Measurements from ENCODE around the gene CLGN. TPM values are rescaled to one million over a fixed set of nuclear protein-coding genes. Genes with fewer than 3 reads are reported as not detected.

Gene CLGN
- total RNA-seq, 1 donor from 2014 or later = 1.6 TPM

- Mint-ChIP-seq H3K27me3 (ENCODE audit: low read depth) (peaks cover 15% of the 10 kb centered on the region), H3K27ac (no peak overlapping the region), H3K36me3 (no peaks in the 10 kb centered on the region), H3K9me3 (no peaks in the 10 kb centered on the region), H3K4me1 (peaks cover 7% of the 10 kb centered on the region), H3K4me3 (no peak overlapping the region)
- no peak for DNase-seq (ENCODE audit: low spot score in 2 of 2, unreplicated experiment in 2 of 2)
- TF ChIP-seq, protein P1, sequence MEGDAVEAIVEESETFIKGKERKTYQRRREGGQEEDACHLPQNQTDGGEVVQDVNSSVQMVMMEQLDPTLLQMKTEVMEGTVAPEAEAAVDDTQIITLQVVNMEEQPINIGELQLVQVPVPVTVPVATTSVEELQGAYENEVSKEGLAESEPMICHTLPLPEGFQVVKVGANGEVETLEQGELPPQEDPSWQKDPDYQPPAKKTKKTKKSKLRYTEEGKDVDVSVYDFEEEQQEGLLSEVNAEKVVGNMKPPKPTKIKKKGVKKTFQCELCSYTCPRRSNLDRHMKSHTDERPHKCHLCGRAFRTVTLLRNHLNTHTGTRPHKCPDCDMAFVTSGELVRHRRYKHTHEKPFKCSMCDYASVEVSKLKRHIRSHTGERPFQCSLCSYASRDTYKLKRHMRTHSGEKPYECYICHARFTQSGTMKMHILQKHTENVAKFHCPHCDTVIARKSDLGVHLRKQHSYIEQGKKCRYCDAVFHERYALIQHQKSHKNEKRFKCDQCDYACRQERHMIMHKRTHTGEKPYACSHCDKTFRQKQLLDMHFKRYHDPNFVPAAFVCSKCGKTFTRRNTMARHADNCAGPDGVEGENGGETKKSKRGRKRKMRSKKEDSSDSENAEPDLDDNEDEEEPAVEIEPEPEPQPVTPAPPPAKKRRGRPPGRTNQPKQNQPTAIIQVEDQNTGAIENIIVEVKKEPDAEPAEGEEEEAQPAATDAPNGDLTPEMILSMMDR (IDR thresholded peaks at IDR 0.05; ENCODE audit: unreplicated experiment) = no peak
Observed at GRCh38 chr4:140355288-140355687, 72.2 kb downstream of the CLGN start.

DNA sequence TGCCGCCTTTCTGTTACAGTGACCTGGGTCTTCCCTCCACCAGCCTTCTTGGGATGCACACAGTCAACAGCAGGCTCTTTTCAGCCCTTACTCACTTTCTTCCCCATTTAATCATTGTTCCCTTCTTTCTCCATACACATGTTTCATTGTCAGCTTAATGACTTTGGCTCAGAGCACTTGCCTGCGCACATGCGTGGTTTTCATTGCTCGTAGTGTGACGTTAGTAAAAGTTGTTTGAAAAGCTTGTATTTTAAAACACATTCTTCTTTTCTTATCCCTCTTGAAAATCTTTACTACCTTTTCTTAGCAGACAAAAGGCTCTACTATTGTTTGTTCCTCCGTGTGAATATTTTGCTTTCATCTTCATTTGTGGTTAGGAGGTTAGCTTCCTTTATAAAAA, 73.7 kb downstream of the CLGN start:
- Mint-ChIP-seq H3K4me1 (peaks cover 7% of the 10 kb centered on the region), H3K27ac (no peak overlapping the region), H3K36me3 (no peaks in the 10 kb centered on the region), H3K9me3 (no peaks in the 10 kb centered on the region), H3K27me3 (ENCODE audit: low read depth) (peaks cover 24% of the 10 kb centered on the region), H3K4me3 (no peak overlapping the region)
- TF ChIP-seq, protein P1 (IDR thresholded peaks at IDR 0.05; ENCODE audit: unreplicated experiment) = no peak
- no peak for DNase-seq (ENCODE audit: low spot score in 2 of 2, unreplicated experiment in 2 of 2)

DNA sequence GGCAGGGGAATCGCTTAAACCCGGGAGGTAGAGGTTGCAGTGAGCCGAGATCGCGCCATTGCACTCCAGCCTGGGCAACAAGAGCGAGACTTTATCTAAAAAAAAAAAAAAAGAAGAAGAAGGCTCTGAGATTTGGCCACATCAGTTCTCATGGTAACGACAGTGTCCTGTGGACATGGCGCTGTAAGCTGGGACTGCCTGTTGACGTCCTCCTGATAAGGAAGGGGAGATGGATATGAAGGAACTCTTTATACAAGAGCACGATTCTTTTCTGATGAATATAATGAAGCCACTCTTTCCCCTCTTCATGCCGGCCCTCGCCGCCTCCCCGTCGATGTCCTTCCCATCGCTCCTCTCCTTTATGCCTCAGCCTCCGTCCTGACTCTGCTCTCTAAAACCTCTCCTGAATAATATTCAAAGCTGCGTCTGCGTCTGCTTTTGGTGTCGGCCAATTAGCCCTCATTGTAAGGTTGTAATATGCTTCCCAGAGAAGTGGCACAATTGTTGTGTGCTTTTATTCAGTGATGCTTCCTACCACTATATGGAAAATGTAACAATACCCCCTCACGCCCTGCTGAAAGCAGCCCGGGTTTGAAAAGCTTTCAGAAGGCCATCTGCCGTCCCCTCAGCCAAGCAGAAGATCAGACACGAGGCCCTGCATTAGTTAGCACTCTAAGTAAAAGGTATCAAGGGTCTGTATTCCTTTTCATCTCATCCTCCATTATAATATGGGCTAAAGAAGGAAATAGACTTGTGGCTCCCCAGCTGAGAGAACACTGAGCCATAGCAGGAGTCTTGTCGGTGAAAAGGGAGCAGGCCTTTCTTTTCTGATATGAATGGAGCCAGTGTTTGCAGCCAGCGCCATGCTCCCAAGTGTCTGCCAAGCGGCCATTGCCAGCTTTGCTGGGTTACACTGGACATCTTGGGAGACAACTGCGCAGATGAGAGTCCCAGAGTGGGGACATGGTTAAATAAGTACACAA, 76.1 kb downstream of the CLGN start:
- Mint-ChIP-seq H3K9me3 (no peaks in the 10 kb centered on the region), H3K27ac (no peak overlapping the region), H3K36me3 (no peaks in the 10 kb centered on the region), H3K4me1 (peaks cover 7% of the 10 kb centered on the region), H3K4me3 (no peak overlapping the region), H3K27me3 (ENCODE audit: low read depth) (peaks cover 19% of the 10 kb centered on the region)
- DNase-seq (ENCODE audit: low spot score in 2 of 2, unreplicated experiment in 2 of 2) = no peak
- TF ChIP-seq, protein P1 (IDR thresholded peaks at IDR 0.05; ENCODE audit: unreplicated experiment) = no peak

- no peak overlapping the region for H3K27ac Mint-ChIP-seq
- peaks cover 7% of the 10 kb centered on the region for H3K4me1 Mint-ChIP-seq
- peaks cover 17% of the 10 kb centered on the region for H3K27me3 Mint-ChIP-seq (ENCODE audit: low read depth)
- H3K4me3 Mint-ChIP-seq = no peak overlapping the region
- no peaks in the 10 kb centered on the region for H3K9me3 Mint-ChIP-seq
- DNase-seq (ENCODE audit: low spot score in 2 of 2, unreplicated experiment in 2 of 2) = no peak
- H3K36me3 Mint-ChIP-seq = no peaks in the 10 kb centered on the region
- TF ChIP-seq, protein P1 (IDR thresholded peaks at IDR 0.05; ENCODE audit: unreplicated experiment) = no peak
Observed at GRCh38 chr4:140349816-140350215, 77.6 kb downstream of the CLGN start.

DNA sequence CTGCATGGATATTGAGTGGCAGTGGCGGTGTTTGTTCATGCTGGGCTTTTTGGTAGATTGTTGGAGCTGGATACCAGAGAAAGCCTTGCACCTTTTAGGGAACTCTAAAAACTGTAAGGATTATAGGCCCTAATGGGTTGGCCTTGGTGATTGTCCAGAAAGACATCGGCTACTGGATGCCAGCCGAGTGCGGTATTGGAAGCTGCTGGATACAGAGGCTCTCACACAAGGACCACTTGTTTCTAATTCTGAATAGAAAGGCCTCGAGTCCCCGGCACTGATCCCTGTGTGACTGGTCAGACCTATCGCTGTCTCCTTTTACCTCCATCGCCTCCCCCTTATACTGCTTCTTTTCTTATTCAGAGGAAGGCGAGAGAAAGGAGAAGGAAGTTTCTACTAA, 81.3 kb downstream of the CLGN start:
- no peak overlapping the region for H3K27ac Mint-ChIP-seq
- no peak overlapping the region for H3K4me3 Mint-ChIP-seq
- no peaks in the 10 kb centered on the region for H3K36me3 Mint-ChIP-seq
- H3K4me1 Mint-ChIP-seq = peaks cover 6% of the 10 kb centered on the region
- TF ChIP-seq, protein P1 (IDR thresholded peaks at IDR 0.05; ENCODE audit: unreplicated experiment) = no peak
- H3K9me3 Mint-ChIP-seq = no peaks in the 10 kb centered on the region
- DNase-seq (ENCODE audit: low spot score in 2 of 2, unreplicated experiment in 2 of 2) = no peak
- H3K27me3 Mint-ChIP-seq (ENCODE audit: low read depth) = peaks cover 21% of the 10 kb centered on the region
